ENCODE data around the gene HDAC1.

HDAC1 gene

GRCh38 chr1:32309960-32310359 lies 18.1 kb downstream of the HDAC1 start:
- Histone ChIP-seq H3K9me3 (replicated peaks; ENCODE audit: low read length) (no peaks in the 10 kb centered on the region), H3K9ac (ENCODE audit: low read depth, low read length) (no peak overlapping the region), H3K27me3 (ENCODE audit: control insufficient read depth, insufficient read depth, low read length) (no peaks in the 10 kb centered on the region), H3K4me1 (ENCODE audit: control insufficient read depth, insufficient read depth, low read length) (peaks cover 5% of the 10 kb centered on the region), H3K4me2 (ENCODE audit: low read length) (no peak overlapping the region), H3K36me3 (ENCODE audit: insufficient read depth, low read length) (peaks cover 12% of the 10 kb centered on the region), H3K4me3 (ENCODE audit: low read length) (no peak overlapping the region)

- H3K9ac ChIP-seq (ENCODE audit: low read depth, low read length) = no peak overlapping the region
- no peaks in the 10 kb centered on the region for H3K27me3 ChIP-seq (ENCODE audit: control insufficient read depth, insufficient read depth, low read length)
- H3K36me3 ChIP-seq (ENCODE audit: insufficient read depth, low read length) = peaks cover 4% of the 10 kb centered on the region
Measured at GRCh38 chr1:32311709-32312393, 20.0 kb downstream of the HDAC1 start.

GRCh38 chr1:32316903-32317277 lies 25.0 kb downstream of the HDAC1 start:
- no peaks in the 10 kb centered on the region for H3K9me3 ChIP-seq (replicated peaks; ENCODE audit: low read length)
- no peaks in the 10 kb centered on the region for H3K27me3 ChIP-seq (ENCODE audit: control insufficient read depth, insufficient read depth, low read length)
- no peak overlapping the region for H3K4me2 ChIP-seq (ENCODE audit: low read length)
- no peak overlapping the region for H3K9ac ChIP-seq (ENCODE audit: low read depth, low read length)
- peaks cover 20% of the 10 kb centered on the region for H3K36me3 ChIP-seq (ENCODE audit: insufficient read depth, low read length)
- no peak overlapping the region for H3K4me3 ChIP-seq (ENCODE audit: low read length)
- H3K4me1 ChIP-seq (ENCODE audit: control insufficient read depth, insufficient read depth, low read length) = peaks cover 6% of the 10 kb centered on the region

More at GRCh38 chr1:32311709-32312393, 20.0 kb downstream of the HDAC1 start:
- Histone ChIP-seq H3K9me3 (replicated peaks; ENCODE audit: low read length) (no peaks in the 10 kb centered on the region), H3K4me2 (ENCODE audit: low read length) (no peak overlapping the region), H3K4me1 (ENCODE audit: control insufficient read depth, insufficient read depth, low read length) (peaks cover 5% of the 10 kb centered on the region), H3K4me3 (ENCODE audit: low read length) (no peak overlapping the region)

- Histone ChIP-seq H3K9ac (ENCODE audit: low read depth, low read length) (no peak overlapping the region), H3K27me3 (ENCODE audit: control insufficient read depth, insufficient read depth, low read length) (no peaks in the 10 kb centered on the region), H3K4me1 (ENCODE audit: control insufficient read depth, insufficient read depth, low read length) (peaks cover 8% of the 10 kb centered on the region), H3K4me3 (ENCODE audit: low read length) (no peak overlapping the region), H3K4me2 (ENCODE audit: low read length) (no peak overlapping the region), H3K9me3 (replicated peaks; ENCODE audit: low read length) (no peaks in the 10 kb centered on the region), H3K36me3 (ENCODE audit: insufficient read depth, low read length) (peaks cover 20% of the 10 kb centered on the region)
Measured at GRCh38 chr1:32318127-32318869, 26.4 kb downstream of the HDAC1 start.

- Histone ChIP-seq H3K4me1 (ENCODE audit: control insufficient read depth, insufficient read depth, low read length) (peaks cover 8% of the 10 kb centered on the region), H3K9me3 (replicated peaks; ENCODE audit: low read length) (no peaks in the 10 kb centered on the region), H3K4me2 (ENCODE audit: low read length) (no peak overlapping the region), H3K27me3 (ENCODE audit: control insufficient read depth, insufficient read depth, low read length) (no peaks in the 10 kb centered on the region), H3K36me3 (ENCODE audit: insufficient read depth, low read length) (peaks cover 22% of the 10 kb centered on the region), H3K9ac (ENCODE audit: low read depth, low read length) (no peak overlapping the region), H3K4me3 (ENCODE audit: low read length) (no peak overlapping the region)
Measured at GRCh38 chr1:32321712-32322291, 29.9 kb downstream of the HDAC1 start.

GRCh38 chr1:32327204-32327603 lies 35.3 kb downstream of the HDAC1 start:
- no peaks in the 10 kb centered on the region for H3K4me1 ChIP-seq (ENCODE audit: control insufficient read depth, insufficient read depth, low read length)
- H3K27me3 ChIP-seq (ENCODE audit: control insufficient read depth, insufficient read depth, low read length) = no peaks in the 10 kb centered on the region
- no peak overlapping the region for H3K4me3 ChIP-seq (ENCODE audit: low read length)
- no peaks in the 10 kb centered on the region for H3K9me3 ChIP-seq (replicated peaks; ENCODE audit: low read length)
- no peak overlapping the region for H3K4me2 ChIP-seq (ENCODE audit: low read length)
- peaks cover 55% of the 10 kb centered on the region for H3K36me3 ChIP-seq (ENCODE audit: insufficient read depth, low read length)
- H3K9ac ChIP-seq (ENCODE audit: low read depth, low read length) = no peak overlapping the region

GRCh38 chr1:32329931-32330466 lies 38.1 kb downstream of the HDAC1 start:
- Histone ChIP-seq H3K4me2 (ENCODE audit: low read length) (no peak overlapping the region), H3K4me1 (ENCODE audit: control insufficient read depth, insufficient read depth, low read length) (peaks cover 8% of the 10 kb centered on the region), H3K9me3 (replicated peaks; ENCODE audit: low read length) (no peaks in the 10 kb centered on the region), H3K9ac (ENCODE audit: low read depth, low read length) (no peak overlapping the region), H3K27me3 (ENCODE audit: control insufficient read depth, insufficient read depth, low read length) (no peaks in the 10 kb centered on the region), H3K36me3 (ENCODE audit: insufficient read depth, low read length) (peaks cover 69% of the 10 kb centered on the region), H3K4me3 (ENCODE audit: low read length) (no peak overlapping the region)

GRCh38 chr1:32330558-32331151 lies 38.8 kb downstream of the HDAC1 start:
- Histone ChIP-seq H3K4me1 (ENCODE audit: control insufficient read depth, insufficient read depth, low read length) (peaks cover 9% of the 10 kb centered on the region), H3K9me3 (replicated peaks; ENCODE audit: low read length) (no peaks in the 10 kb centered on the region), H3K9ac (ENCODE audit: low read depth, low read length) (no peak overlapping the region), H3K27me3 (ENCODE audit: control insufficient read depth, insufficient read depth, low read length) (no peaks in the 10 kb centered on the region), H3K4me3 (ENCODE audit: low read length) (no peak overlapping the region), H3K4me2 (ENCODE audit: low read length) (no peak overlapping the region), H3K36me3 (ENCODE audit: insufficient read depth, low read length) (peaks cover 69% of the 10 kb centered on the region)

GRCh38 chr1:32331549-32331948 lies 39.7 kb downstream of the HDAC1 start:
- Histone ChIP-seq H3K9ac (ENCODE audit: low read depth, low read length) (no peak overlapping the region), H3K4me1 (ENCODE audit: control insufficient read depth, insufficient read depth, low read length) (peaks cover 9% of the 10 kb centered on the region), H3K27me3 (ENCODE audit: control insufficient read depth, insufficient read depth, low read length) (no peaks in the 10 kb centered on the region), H3K4me2 (ENCODE audit: low read length) (no peak overlapping the region), H3K36me3 (ENCODE audit: insufficient read depth, low read length) (peaks cover 69% of the 10 kb centered on the region), H3K9me3 (replicated peaks; ENCODE audit: low read length) (no peaks in the 10 kb centered on the region), H3K4me3 (ENCODE audit: low read length) (no peak overlapping the region)

GRCh38 chr1:32332290-32333079 lies 40.6 kb downstream of the HDAC1 start:
- H3K9ac ChIP-seq (ENCODE audit: low read depth, low read length) = no peak overlapping the region

More at GRCh38 chr1:32332290-32333079, 40.6 kb downstream of the HDAC1 start:
- Histone ChIP-seq H3K27me3 (ENCODE audit: control insufficient read depth, insufficient read depth, low read length) (peaks cover 3% of the 10 kb centered on the region), H3K4me3 (ENCODE audit: low read length) (no peak overlapping the region), H3K4me1 (ENCODE audit: control insufficient read depth, insufficient read depth, low read length) (peaks cover 9% of the 10 kb centered on the region), H3K36me3 (ENCODE audit: insufficient read depth, low read length) (peaks cover 61% of the 10 kb centered on the region), H3K9me3 (replicated peaks; ENCODE audit: low read length) (no peaks in the 10 kb centered on the region), H3K4me2 (ENCODE audit: low read length) (no peak overlapping the region)
